LHCN-M2 (cell line): Measurements from ENCODE around the gene IMMT. TPM values are rescaled to one million over a fixed set of nuclear protein-coding genes. Genes with fewer than 3 reads are reported as not detected.

Experiments used
- DNase-seq: peaks from one replicate; pipeline ENCODE4 v3.0.0-alpha.2; 2012; ENCODE audit warnings: low read depth
- total RNA-seq: library from RNA; depleted of rRNA; stranded (reverse); fragments of >200 nt; gene quantifications from 2 replicates; pipeline ENCODE4 v1.2.3, GENCODE V29; 2014

IMMT gene
- total RNA-seq, 1 experiment from 2014 or later: 83.1 TPM

GRCh38 chr2:86143926-86144685 lies 51.2 kb downstream of the IMMT start:
- no peak for DNase-seq

GRCh38 chr2:86143307-86143706 lies 52.0 kb downstream of the IMMT start:
- DNase-seq: no peak

DNA sequence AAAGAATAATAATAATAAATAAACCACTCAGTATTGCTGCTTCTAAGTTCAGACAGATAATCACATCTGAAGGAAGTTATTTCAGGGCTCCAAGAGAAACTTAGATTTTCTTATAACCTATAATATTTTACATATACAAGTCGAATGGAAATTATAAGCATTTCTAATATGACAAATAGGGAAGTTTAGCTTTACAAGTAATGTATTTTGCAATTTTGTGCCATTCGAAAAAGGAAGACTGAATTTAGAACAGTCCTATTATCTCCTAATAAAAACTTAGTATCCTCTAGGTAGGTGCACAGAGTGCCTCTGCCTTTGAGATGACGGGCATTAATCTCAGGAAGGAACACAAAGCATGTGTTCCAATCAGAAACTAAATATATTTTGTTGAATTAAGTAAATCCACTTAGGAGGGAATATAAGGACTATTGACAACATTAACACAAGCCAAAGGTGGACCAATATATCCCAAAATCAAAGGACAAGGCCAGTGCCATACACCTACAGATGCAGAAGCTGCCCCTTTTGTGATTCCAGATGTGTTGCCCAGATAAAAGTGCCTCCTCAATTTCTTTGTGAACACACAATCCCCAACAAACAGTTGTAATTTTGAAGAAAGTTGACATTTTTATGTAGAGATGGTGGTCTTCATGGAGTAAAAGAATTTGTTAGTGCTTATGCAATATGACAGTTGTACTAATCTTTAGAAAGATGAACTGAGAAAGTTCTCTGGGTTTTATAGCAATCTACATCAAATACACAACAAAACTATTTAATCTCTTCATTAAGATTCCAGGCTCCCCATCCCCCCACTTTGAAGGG lies 52.6 kb downstream of the IMMT start:
- DNase-seq: no peak

DNA sequence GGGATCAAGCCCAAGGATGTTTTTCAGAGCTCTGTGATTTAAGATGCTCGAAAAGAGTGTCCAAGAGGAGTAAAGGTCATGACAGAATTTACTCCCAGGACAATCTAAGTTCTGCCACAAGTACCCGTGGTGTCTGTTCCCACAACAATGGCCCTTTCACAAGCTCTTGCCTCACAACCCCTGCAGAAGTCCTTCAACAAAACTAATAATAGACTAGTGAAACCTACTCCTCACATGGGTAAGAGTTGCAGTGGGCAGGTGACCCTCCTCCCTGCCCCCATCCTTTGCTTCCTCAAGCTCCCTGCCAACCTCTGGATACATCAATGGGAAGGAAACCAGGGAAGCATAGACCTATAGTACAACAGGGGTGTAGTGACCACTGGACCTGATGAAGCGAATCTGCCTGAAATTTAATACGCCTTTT lies 54.3 kb downstream of the IMMT start:
- DNase-seq: no peak

GRCh38 chr2:86139981-86140380 lies 55.3 kb downstream of the IMMT start:
- no peak for DNase-seq

DNA sequence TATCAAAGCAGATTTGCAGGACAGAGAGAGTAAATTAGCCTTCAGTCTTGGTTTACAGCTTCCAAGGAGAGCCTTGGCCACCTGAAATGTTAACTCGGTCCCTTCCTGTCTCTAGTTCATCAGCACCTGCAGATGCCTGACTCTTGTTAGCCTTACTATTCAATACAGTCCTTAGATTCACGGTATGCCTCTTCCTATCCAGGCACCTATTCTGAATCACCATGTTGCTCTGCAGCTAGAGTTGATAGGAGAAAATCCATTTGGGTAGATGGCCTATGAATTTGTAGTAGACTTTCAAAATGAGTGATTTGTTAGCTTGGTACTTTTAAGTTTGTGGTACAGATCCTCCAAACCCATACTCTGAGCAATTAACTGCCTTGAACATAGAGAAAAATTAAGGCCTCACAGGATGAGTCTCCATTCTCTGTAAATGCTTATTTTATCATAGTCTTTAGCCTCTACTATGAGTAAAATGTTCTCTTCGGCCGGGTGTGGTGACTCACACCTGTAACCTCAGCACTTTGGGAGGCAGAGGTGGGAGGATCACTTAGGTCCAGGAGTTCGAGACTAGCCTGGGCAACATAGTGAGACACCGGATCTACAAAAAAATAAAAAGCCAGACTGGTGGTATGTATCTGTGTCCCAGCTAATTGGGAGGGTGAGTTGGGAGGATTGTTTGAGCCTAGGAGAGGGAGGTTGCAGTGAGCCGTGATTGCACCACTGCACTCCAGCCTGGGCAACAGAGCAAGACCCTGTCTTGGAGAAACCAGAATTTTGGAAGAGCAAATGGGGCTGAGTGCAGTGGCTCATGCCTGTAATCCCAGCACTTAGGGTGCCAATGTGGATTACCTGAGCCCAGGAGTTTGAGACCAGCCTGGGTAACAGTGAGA lies 56.3 kb downstream of the IMMT start:
- DNase-seq: no peak

DNA sequence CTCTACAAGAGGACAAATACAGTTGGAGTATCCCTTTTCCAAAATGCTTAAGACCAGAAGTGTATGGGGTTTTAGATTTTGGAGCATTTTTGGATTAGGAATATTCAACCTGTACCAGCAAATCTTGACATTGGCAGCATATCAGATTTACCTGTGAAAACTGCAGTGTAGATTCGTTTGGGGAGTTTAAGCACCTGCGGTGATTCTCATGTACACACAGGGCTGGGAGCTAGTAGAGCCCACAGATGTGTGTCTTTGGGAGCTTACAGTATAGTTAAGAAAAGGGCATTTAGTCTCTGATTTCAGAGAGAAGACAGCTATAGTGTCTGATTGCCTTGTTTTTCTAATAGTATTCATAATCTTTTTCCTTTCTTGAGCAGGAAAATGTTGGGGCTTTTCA lies 59.1 kb downstream of the IMMT start:
- no peak for DNase-seq

- DNase-seq: no peak
These were observed 59.6 kb downstream of the IMMT start for GRCh38 chr2:86135653-86136052.

- no peak for DNase-seq
These were observed 60.6 kb downstream of the IMMT start for GRCh38 chr2:86134709-86135108.

DNA sequence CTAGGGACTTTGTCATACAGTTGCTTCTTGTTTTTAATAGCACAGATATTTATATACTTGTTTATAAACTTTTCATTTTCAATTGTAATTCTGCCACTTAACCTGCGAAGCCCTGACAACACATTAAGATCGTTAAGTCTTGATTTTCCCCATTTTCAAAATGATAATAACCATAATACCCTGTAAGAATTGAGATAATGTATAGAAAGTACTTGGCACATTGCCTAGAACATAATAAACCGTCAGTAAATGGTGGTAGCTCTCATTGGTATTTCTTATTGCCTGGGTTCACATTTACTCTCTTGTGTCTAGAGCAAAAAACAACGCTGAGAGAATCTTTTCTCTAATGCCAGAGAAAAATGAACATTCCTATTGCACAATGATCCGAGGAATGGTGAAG lies 70.6 kb downstream of the IMMT start:
- DNase-seq: no peak

DNA sequence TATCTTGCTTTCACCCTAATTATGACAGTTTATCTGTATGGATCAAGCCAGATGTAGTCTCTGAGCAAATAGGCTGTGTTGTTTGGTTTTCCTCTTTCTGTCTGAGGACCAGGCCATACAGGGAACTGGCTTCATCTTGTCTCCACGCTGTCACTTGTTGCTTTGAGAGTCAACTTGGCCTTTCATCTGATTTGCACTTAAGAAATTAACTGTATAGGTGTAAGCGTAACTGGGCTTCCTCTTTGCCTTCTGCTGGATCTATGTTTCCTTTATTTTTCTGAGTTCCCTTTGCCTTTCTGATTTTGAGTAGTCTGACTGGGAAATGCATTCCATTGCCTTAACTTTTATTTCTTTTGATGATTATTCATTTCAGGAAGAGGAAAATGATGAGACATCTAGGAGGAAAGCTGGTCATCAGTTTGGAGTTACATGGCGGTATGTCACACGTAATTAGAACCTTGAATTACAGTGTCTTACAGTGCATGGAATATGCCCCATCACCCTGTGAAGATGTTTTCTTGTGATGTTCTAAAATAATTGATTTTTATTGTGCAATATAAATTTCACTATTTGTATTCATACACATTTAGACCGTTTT lies 71.8 kb downstream of the IMMT start:
- DNase-seq: no peak

DNA sequence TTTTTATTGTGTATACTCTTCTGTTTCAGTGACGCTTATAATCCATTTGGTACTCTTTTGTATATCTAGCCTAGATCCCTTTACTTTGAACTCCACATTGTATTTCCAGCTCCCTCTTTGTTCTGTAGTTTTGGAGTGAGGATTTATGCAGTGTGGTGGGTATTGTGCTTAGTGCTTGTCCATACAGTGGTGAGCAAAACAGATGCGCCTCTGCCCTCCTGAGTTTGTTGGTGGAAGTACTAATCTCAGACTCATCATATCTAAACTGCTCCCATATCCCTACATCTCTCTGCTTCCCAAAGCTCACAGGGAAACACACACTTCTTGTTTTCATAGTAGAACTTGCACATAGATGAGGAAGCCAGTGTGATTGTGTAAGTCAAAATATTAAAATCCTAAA lies 77.1 kb downstream of the IMMT start:
- DNase-seq: no peak

GRCh38 chr2:86107031-86107430 lies 88.2 kb downstream of the IMMT start:
- DNase-seq: no peak

GRCh38 chr2:86105969-86106945 lies 89.0 kb downstream of the IMMT start, which contains the start of gene PTCD3:
Gene PTCD3 (plus strand): TSS chr2:86106235. CDS start chr2:86106248, 13 bp downstream.
- DNase-seq: peak; percentile 93

DNA sequence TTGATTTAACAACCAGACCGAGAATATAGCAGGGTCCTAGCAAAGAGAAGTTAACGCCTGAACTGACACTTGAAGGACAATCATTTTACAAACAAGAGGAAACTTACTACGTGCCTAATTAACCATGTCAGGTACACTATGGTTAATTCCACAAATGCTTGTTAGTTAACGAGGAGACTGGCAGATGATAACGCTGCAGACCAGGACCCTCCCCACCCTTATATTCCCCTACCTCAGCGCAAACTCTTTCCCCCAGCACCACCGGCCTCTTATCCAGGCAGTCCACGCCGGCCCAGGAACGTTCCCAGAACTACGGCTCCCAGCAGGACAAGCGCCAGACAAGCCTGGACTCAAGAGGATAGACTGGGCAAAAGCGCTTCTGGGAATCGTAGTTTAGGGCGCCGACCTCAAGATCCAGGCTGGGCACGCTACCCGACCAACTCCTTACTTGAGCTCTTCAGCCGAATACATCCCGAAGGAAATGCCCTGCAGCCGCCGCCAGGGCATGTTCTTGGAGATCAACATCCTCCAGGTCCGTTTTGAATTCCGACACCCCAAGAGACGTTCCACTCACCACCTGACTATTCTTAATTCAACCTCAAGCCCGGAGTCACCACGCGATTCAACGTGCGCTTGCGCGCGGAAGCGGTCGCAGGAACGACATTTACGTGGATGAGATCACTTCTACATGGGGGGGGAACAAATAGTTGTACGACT lies 89.9 kb downstream of the IMMT start, which contains the start of gene POLR1A:
Gene POLR1A (minus strand): TSS at position 635 of the 717 bp plus-strand sequence. CDS start 110 bp downstream, at position 525.
- peak; percentile 89 for DNase-seq

DNA sequence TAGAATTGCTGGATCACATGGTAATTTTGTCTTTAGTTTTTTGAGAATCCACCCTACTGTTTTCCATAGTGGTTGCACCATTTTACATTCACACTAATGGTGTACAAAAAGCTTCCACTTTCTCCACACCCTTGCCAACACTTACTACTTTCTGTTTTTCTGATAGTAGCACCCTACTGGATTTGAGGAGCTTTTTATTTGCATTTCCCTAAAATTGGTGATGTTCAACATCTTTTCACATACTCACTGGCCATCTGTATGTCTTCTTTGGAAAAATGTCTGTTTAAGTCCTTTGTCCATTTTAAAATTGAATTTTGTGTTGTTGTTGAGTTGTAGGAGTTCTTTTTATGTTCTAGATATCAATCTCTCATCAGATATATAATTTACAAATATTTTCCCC lies 93.1 kb downstream of the IMMT start:
- DNase-seq: no peak

DNA sequence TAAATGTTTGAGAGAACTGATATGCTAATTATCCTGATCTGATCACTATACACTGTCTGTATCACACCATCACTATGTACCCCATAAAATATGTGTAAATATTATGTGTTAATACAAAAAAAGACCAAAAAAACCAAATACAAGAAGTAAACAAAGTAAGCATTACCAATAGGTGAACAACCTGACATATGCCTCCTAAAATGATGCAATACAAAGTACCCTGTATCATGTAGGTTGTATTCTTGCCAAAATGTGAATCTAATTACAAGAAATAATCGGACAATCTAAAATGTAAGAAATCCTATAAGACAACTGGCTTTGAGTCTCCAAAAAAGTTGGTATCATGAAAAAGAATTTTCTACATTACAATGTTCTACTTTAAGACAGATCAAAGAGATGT lies 97.3 kb downstream of the IMMT start:
- DNase-seq: no peak

GRCh38 chr2:86097114-86097896 lies 98.0 kb downstream of the IMMT start:
- no peak for DNase-seq

DNA sequence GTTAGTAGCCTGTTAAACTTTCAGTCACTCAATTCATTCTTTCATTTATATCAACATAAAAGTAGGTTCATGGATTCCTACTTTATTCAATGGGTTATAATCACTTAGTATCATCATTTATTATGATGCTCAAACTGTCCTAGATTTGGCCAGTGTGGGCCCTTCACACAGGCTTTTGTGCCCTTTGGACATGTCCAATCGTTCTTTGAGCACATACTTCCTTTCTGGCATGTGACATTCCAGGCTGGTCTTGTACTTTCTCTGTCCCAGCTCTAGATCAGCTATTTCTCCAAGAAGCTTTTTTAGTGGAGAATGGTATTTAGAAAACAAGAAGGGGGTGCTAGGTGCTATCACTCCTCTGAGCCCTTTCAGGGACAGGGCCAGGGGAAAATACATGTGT lies 101.0 kb downstream of the IMMT start:
- no peak for DNase-seq
